ENCODE data around the gene AGRP. TPM values are rescaled to one million over a fixed set of nuclear protein-coding genes. Genes with fewer than 3 reads are reported as not detected.
A peak's percentile ranks its signal among the peaks of the same experiment; 100 is the strongest.

Gene AGRP
- total and polyA plus RNA-seq, 8 donors = 0.18 to 1.9 (median 0.37) TPM; not detected in 1

GRCh38 chr16:67456391-67457081 is 26.8 kb downstream of the AGRP start:
- intact Hi-C loops (cut with DNase I) = no loop called here
- no peaks in the 10 kb centered on the region for H3K9me3 ChIP-seq
- ATAC-seq (no peak), DNase-seq (peak in 1 of 4 donors; percentile 57)
- H3K4me3 ChIP-seq = no peak overlapping the region
- H3K27me3 ChIP-seq = no peaks in the 10 kb centered on the region
- H3K4me1 ChIP-seq = peaks cover 52 to 74% of the 10 kb centered on the region in 2 donors
- peaks cover 0 to 58% of the 10 kb centered on the region in 2 donors for H3K36me3 ChIP-seq
- H3K27ac ChIP-seq = no peak overlapping the region
- peak; percentile 21 to 25 for TF ChIP-seq CTCF (IDR thresholded peaks at IDR 0.05)

GRCh38 chr16:67454852-67455251 is 28.5 kb downstream of the AGRP start:
- Histone ChIP-seq H3K4me3 (no peak overlapping the region), H3K27me3 (no peaks in the 10 kb centered on the region), H3K9me3 (no peaks in the 10 kb centered on the region), H3K27ac (no peak overlapping the region), H3K36me3 (peaks cover 0 to 63% of the 10 kb centered on the region in 2 donors), H3K4me1 (peaks cover 51 to 73% of the 10 kb centered on the region in 2 donors)
- intact Hi-C loops (cut with DNase I) = no loop called here
- TF ChIP-seq CTCF (IDR thresholded peaks at IDR 0.05) = no peak
- DNase-seq = no peak
- ATAC-seq = no peak

GRCh38 chr16:67454104-67454503 is 29.2 kb downstream of the AGRP start:
- Histone ChIP-seq H3K36me3 (peaks cover 0 to 68% of the 10 kb centered on the region in 2 donors), H3K27ac (no peak overlapping the region), H3K4me1 (peaks cover 49 to 73% of the 10 kb centered on the region in 2 donors), H3K4me3 (no peak overlapping the region), H3K9me3 (no peaks in the 10 kb centered on the region), H3K27me3 (no peaks in the 10 kb centered on the region)
- intact Hi-C loops (cut with DNase I) = no loop called here
- no peak for DNase-seq
- no peak for TF ChIP-seq CTCF (IDR thresholded peaks at IDR 0.05)
- ATAC-seq = no peak

GRCh38 chr16:67451704-67452435 is 31.5 kb downstream of the AGRP start:
- peaks cover 43 to 63% of the 10 kb centered on the region in 2 donors for H3K4me1 ChIP-seq
- peaks cover 0 to 79% of the 10 kb centered on the region in 2 donors for H3K36me3 ChIP-seq
- ATAC-seq = peak; percentile 64
- H3K4me3 ChIP-seq = no peak overlapping the region
- peak overlapping the region in 1 of 2 donors; percentile 28 for H3K27ac ChIP-seq
- H3K27me3 ChIP-seq = no peaks in the 10 kb centered on the region
- DNase-seq = no peak
- intact Hi-C loops (cut with DNase I) = no loop called here
- no peak for TF ChIP-seq CTCF (IDR thresholded peaks at IDR 0.05)
- no peaks in the 10 kb centered on the region for H3K9me3 ChIP-seq

GRCh38 chr16:67451061-67451703 is 32.2 kb downstream of the AGRP start:
- no peak for DNase-seq
- Histone ChIP-seq H3K27ac (peak overlapping the region in 1 of 2 donors; percentile 28), H3K36me3 (peaks cover 0 to 84% of the 10 kb centered on the region in 2 donors)

More at GRCh38 chr16:67451061-67451703, 32.2 kb downstream of the AGRP start:
- TF ChIP-seq CTCF (IDR thresholded peaks at IDR 0.05) = no peak
- Histone ChIP-seq H3K9me3 (no peaks in the 10 kb centered on the region), H3K4me3 (no peak overlapping the region), H3K4me1 (peaks cover 50 to 63% of the 10 kb centered on the region in 2 donors), H3K27me3 (no peaks in the 10 kb centered on the region)
- ATAC-seq = no peak
- intact Hi-C loops (cut with DNase I) = no loop called here
